Anterior cingulate cortex (tissue), 58 donors: Measurements from ENCODE around the gene VPS51.

ENCODE experiments used
- DNase-seq, 58 donors: peaks; one replicate each; lab custom pipeline; 2025; lab: John Stamatoyannopoulos, UW

The VPS51 gene

DNA sequence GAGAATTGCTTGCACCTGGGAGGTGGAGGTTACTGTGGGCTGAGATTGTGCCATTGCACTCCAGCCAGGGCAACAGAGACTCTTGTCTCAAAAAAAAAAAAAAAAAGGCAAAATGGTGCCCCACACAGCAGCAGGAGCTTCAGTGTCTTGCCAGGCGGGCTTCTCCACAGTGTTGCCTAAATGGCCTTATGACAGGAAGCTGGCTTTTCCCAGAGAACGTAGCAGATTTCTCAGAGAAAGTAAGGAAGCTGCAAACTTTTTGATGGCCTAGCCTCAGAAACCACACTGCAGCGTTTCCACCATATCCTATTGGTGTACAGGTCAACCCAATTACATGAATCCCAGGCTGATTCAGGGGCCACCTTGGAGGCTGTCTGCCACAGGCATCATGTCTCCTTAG is 61.3 kb downstream of the VPS51 start:
- no peak for DNase-seq

DNA sequence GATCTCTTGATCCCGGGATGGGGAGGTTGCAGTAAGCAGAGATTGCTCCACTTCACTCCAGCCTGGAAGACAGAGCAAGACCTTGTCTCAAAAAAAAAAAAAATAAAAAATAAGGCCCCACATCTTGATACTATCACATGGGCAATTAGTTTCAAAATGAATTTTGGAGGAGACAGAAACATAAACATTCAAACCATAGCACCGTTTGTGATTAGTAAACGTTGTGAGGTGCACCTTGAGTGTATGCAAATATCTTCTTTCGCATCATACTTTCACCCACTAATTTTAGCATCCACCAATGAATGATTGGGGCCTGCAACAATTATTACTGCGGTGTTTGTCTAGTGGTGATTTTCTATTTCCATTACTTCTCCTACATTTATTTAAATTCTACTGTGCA is 63.0 kb downstream of the VPS51 start:
- no peak for DNase-seq

DNA sequence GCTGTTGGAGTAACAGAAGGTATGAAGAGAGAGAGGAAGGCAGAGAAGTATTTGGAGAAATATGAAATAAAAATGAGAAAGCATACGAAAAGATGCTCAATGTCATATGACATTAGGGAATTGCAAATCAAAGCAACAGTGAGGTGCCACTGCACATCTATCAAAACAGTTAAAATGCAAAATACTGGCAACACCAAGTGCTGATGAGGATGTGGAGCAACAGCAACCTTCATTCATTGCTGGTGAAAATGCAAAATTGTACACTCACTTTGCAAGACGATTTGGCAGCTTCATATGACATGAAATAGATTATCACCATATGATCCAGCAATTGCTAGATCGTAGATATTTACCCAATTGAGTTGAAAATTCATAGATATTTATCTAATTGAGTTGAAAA is 64.6 kb downstream of the VPS51 start:
- no peak for DNase-seq
